GM12891 (cell line): ENCODE results near the gene DNAI7.

ENCODE experiments used
- POLR2A ChIP-seq: IDR thresholded peaks from 2 replicates; pipeline ENCODE4 v1.6.1; 2011; ENCODE audit warnings: low read depth, low read length, control low read depth
- POU2F2 ChIP-seq: IDR thresholded peaks from 2 replicates; pipeline ENCODE4 v1.6.1; 2011; ENCODE audit warnings: low read depth, mild to moderate bottlenecking, control low read depth, low read length, moderate library complexity

- TF ChIP-seq POLR2A (no peak), POU2F2 (no peak)
Measured at GRCh38 chr12:25126746-25127145, 68.2 kb downstream of the DNAI7 start.
